HepG2 (cell line): ENCODE data around the gene CNNM3. TPM values are rescaled to one million over a fixed set of nuclear protein-coding genes. Genes with fewer than 3 reads are reported as not detected.

ENCODE experiments used
- ATF3 ChIP-seq: sonication (generic); formaldehyde crosslinking; IDR thresholded peaks from 2 replicates; pipeline ENCODE4 v1.4.0; 2020; ENCODE audit warnings: missing genetic modification reagents
- CBX5 ChIP-seq: sonication (generic); formaldehyde crosslinking; IDR thresholded peaks from 2 replicates; pipeline ENCODE4 v1.4.0; 2020; ENCODE audit warnings: missing genetic modification reagents, borderline replicate concordance
- GFI1 ChIP-seq: sonication (generic); formaldehyde crosslinking; IDR thresholded peaks from 2 replicates; pipeline ENCODE4 v1.5.0; 2020; ENCODE audit warnings: missing genetic modification reagents, mild to moderate bottlenecking, borderline replicate concordance
- HDAC6 ChIP-seq: fragments of 200-600 bp; sonication (generic); IDR thresholded peaks from 2 replicates; pipeline ENCODE4 v1.7.0; 2017; ENCODE audit warnings: mild to moderate bottlenecking, antibody characterized with exemption, low read length, low read depth
- JARID2 ChIP-seq: sonication (generic); formaldehyde crosslinking; IDR thresholded peaks from 2 replicates; pipeline ENCODE4 v1.8.1; 2023; ENCODE audit warnings: missing genetic modification reagents, inconsistent platforms; ENCODE audit not compliant: insufficient replicate concordance
- MXI1 ChIP-seq: IDR thresholded peaks from 3 replicates; pipeline ENCODE4 v1.6.1; 2012; ENCODE audit warnings: low read depth, low read length, inconsistent platforms, borderline replicate concordance
- NFKB2 ChIP-seq: sonication (generic); formaldehyde crosslinking; IDR thresholded peaks from 2 replicates; pipeline ENCODE4 v1.4.0; 2020; ENCODE audit warnings: missing genetic modification reagents, borderline replicate concordance
- PRPF4 ChIP-seq: fragments of 200-400 bp; formaldehyde crosslinking; IDR thresholded peaks from 2 replicates; pipeline ENCODE4 v1.6.1; 2016; ENCODE audit warnings: low read length, low read depth; ENCODE audit not compliant: poor library complexity, severe bottlenecking
- RAD21 ChIP-seq: fragments of 450-650 bp; formaldehyde crosslinking; IDR thresholded peaks from 2 replicates; pipeline ENCODE4 v1.5.0; 2020; ENCODE audit warnings: mild to moderate bottlenecking
- SP4 ChIP-seq: sonication (generic); formaldehyde crosslinking; IDR thresholded peaks from 2 replicates; pipeline ENCODE4 v1.8.1; 2023; ENCODE audit warnings: mild to moderate bottlenecking, missing genetic modification reagents
- SPEN ChIP-seq: sonication (generic); formaldehyde crosslinking; IDR thresholded peaks from 2 replicates; pipeline ENCODE4 v1.5.1; 2020; ENCODE audit warnings: low read depth, mild to moderate bottlenecking, missing genetic modification reagents
- SUZ12 ChIP-seq: fragments of 150-350 bp; IDR thresholded peaks from 2 replicates; pipeline ENCODE4 v1.6.1; 2014; ENCODE audit warnings: low read depth, low read length
- ZBTB39 ChIP-seq: sonication (generic); formaldehyde crosslinking; IDR thresholded peaks from 2 replicates; pipeline ENCODE4 v1.5.0; 2020; ENCODE audit warnings: missing genetic modification reagents
- ZNF20 ChIP-seq: sonication (generic); formaldehyde crosslinking; IDR thresholded peaks from 2 replicates; pipeline ENCODE4 v1.4.0; 2020; ENCODE audit warnings: mild to moderate bottlenecking, moderate library complexity, missing genetic modification reagents
- ZNF75D ChIP-seq: sonication (generic); formaldehyde crosslinking; IDR thresholded peaks from 2 replicates; pipeline ENCODE4 v1.8.1; 2023; ENCODE audit warnings: missing genetic modification reagents, mild to moderate bottlenecking, borderline replicate concordance
- ZNF776 ChIP-seq: sonication (generic); formaldehyde crosslinking; IDR thresholded peaks from 2 replicates; pipeline ENCODE4 v1.4.0; 2020; ENCODE audit warnings: mild to moderate bottlenecking, missing genetic modification reagents
- polyA plus RNA-seq, 8 experiments: library from polyadenylated mRNA; depleted of rRNA in 3 of 8; stranded (reverse) in 7 of 8; unstranded in 1 of 8; fragments of >200 nt; fragmentation: Illumina TruSeq in 4 of 8; extraction: Trizol in 4 of 8; gene quantifications; 2 replicates each; pipeline versions ENCODE4 v1.2.1 to v1.2.3, GENCODE V29; 2011 to 2016; ENCODE audit warnings: low read depth in 4 of 8, missing spikeins in 1 of 8, mixed read lengths in 1 of 8; ENCODE audit not compliant: insufficient read depth in 1 of 8
- total RNA-seq, 5 experiments: library from RNA; depleted of rRNA; stranded (reverse); fragments of >200 nt; fragmentation: Illumina TruSeq; extraction: Trizol; gene quantifications; 2 replicates each; pipeline ENCODE4 v1.2.3, GENCODE V29; 2016; ENCODE audit warnings: low read depth in 1 of 5
- TF ChIP-seq, protein P1 (sequence below), 2 experiments: sonication (generic) in 1 of 2; formaldehyde crosslinking in 1 of 2; IDR thresholded peaks; 2 replicates each; pipeline versions ENCODE4 v1.6.1 to v1.9.0; 2014 to 2022; ENCODE audit warnings: antibody characterized with exemption in 1 of 2, borderline replicate concordance in 1 of 2, inconsistent platforms in 1 of 2, low read depth in 1 of 2, missing genetic modification reagents in 1 of 2
- TF ChIP-seq, protein P2 (sequence below): sonication (generic); formaldehyde crosslinking; conservative IDR thresholded peaks from 2 replicates; pipeline ENCODE4 v1.4.0; 2020; ENCODE audit warnings: missing genetic modification reagents

Gene CNNM3
- total and polyA plus RNA-seq, 2 of the 13 experiments (the other 11 are each of a cell fraction or from before 2014, with no cell fraction given): 21.2 to 27.9 TPM

DNA sequence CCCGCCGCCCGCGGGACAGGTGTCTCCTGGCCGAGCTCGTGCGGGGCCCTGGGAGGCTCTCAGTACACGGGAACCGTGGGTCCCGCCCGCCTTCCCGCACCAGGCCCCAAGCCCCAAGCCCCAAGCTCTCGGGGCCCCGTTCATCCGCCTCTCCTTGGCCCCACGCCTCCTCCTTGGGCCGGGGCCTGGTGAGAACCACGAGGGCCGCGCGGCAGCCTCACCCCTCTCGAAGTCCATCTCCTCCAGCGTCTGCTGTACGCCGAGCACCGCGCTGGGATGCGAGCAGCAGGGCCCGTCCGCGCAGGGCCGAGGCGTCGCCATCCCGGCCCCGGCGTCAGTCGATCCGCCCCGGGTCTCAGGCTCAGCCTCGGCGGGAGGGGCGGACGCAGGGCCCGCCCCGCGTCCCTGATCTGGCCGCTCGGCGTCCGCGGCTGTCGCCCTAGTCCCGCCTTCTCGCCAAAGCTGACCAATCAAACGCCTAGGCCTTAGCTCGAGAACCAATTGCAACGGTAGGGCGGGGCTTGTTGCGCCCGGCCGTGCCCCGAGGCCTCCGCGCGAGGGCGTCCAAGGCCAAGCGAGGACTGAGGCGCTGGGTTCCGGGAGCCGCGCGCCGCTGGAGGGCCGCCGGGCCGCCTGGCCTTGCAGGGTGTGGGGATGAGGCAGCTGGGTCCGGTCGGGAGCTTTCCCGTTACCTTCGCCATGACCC lies 41.8 kb downstream of the CNNM3 start, which contains the start of gene ANKRD39 (continued):
- TF ChIP-seq, protein P1, sequence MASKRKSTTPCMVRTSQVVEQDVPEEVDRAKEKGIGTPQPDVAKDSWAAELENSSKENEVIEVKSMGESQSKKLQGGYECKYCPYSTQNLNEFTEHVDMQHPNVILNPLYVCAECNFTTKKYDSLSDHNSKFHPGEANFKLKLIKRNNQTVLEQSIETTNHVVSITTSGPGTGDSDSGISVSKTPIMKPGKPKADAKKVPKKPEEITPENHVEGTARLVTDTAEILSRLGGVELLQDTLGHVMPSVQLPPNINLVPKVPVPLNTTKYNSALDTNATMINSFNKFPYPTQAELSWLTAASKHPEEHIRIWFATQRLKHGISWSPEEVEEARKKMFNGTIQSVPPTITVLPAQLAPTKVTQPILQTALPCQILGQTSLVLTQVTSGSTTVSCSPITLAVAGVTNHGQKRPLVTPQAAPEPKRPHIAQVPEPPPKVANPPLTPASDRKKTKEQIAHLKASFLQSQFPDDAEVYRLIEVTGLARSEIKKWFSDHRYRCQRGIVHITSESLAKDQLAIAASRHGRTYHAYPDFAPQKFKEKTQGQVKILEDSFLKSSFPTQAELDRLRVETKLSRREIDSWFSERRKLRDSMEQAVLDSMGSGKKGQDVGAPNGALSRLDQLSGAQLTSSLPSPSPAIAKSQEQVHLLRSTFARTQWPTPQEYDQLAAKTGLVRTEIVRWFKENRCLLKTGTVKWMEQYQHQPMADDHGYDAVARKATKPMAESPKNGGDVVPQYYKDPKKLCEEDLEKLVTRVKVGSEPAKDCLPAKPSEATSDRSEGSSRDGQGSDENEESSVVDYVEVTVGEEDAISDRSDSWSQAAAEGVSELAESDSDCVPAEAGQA (IDR thresholded peaks at IDR 0.05; ENCODE audit: low read depth): no peak; the same call in 1 of the 2 replicates
- TF ChIP-seq, protein P1 (CRISPR knock-in tag; IDR thresholded peaks at IDR 0.05; ENCODE audit: borderline replicate concordance): 0 out of 2 replicates have a peak, but pooled peaks have one; percentile 74
- peak; percentile 100 for TF ChIP-seq SP4 (CRISPR knock-in tag)
- TF ChIP-seq JARID2: no peak
- peak; percentile 100 for TF ChIP-seq RAD21 (CRISPR knock-in tag)
- peak; percentile 88; the same call in 1 of the 2 replicates for TF ChIP-seq GFI1 (CRISPR knock-in tag)
- no peak for TF ChIP-seq SUZ12
- no peak for TF ChIP-seq CBX5 (CRISPR knock-in tag)
- peak; percentile 75; the same call in 1 of the 3 replicates for TF ChIP-seq MXI1
- TF ChIP-seq ATF3 (CRISPR knock-in tag): no peak; the same call in 1 of the 2 replicates
- TF ChIP-seq HDAC6: no peak
- peak; percentile 75; the same call in 1 of the 2 replicates for TF ChIP-seq NFKB2 (CRISPR knock-in tag)
- TF ChIP-seq, protein P2, sequence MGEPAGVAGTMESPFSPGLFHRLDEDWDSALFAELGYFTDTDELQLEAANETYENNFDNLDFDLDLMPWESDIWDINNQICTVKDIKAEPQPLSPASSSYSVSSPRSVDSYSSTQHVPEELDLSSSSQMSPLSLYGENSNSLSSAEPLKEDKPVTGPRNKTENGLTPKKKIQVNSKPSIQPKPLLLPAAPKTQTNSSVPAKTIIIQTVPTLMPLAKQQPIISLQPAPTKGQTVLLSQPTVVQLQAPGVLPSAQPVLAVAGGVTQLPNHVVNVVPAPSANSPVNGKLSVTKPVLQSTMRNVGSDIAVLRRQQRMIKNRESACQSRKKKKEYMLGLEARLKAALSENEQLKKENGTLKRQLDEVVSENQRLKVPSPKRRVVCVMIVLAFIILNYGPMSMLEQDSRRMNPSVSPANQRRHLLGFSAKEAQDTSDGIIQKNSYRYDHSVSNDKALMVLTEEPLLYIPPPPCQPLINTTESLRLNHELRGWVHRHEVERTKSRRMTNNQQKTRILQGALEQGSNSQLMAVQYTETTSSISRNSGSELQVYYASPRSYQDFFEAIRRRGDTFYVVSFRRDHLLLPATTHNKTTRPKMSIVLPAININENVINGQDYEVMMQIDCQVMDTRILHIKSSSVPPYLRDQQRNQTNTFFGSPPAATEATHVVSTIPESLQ (CRISPR knock-in tag): no peak; the same call in 1 of the 2 replicates
- peak; percentile 12; the same call in 1 of the 2 replicates for TF ChIP-seq ZBTB39 (CRISPR knock-in tag)
- TF ChIP-seq ZNF776 (CRISPR knock-in tag): peak; percentile 95; the same call in 1 of the 2 replicates
- TF ChIP-seq ZNF75D (CRISPR knock-in tag): no peak
- no peak for TF ChIP-seq PRPF4
- TF ChIP-seq SPEN: peak; percentile 94
- no peak for TF ChIP-seq ZNF20 (CRISPR knock-in tag)
